Esophagus (tissue), 2 donors: Measurements from ENCODE around the gene KRT81. TPM values are rescaled to one million over a fixed set of nuclear protein-coding genes. Genes with fewer than 3 reads are reported as not detected.

Experiments
- H3K27ac ChIP-seq, 2 donors: one replicate each; pipeline ENCODE4 v1.5.1; 2013; ENCODE audit warnings: low read depth in 2 of 2, mild to moderate bottlenecking in 2 of 2, inconsistent platforms in 1 of 2, low read length in 1 of 2, moderate library complexity in 1 of 2
- H3K27me3 ChIP-seq, 2 donors: one replicate each; pipeline ENCODE4 v1.6.1; 2013; ENCODE audit warnings: low read length in 2 of 2, control low read depth in 1 of 2, mild to moderate bottlenecking in 1 of 2; ENCODE audit not compliant: insufficient read depth in 2 of 2, control insufficient read depth in 1 of 2
- H3K36me3 ChIP-seq, 2 donors: one replicate each; pipeline ENCODE4 v1.6.1; 2013; ENCODE audit warnings: low read length in 1 of 2; ENCODE audit not compliant: control insufficient read depth in 2 of 2, insufficient read depth in 2 of 2
- H3K4me1 ChIP-seq, 2 donors: one replicate each; pipeline ENCODE4 v1.6.1; 2013; ENCODE audit warnings: low read length in 1 of 2; ENCODE audit not compliant: control insufficient read depth in 2 of 2, insufficient read depth in 2 of 2
- H3K4me3 ChIP-seq, 2 donors: one replicate each; pipeline ENCODE4 v1.5.1; 2013; ENCODE audit warnings: low read length in 2 of 2, mild to moderate bottlenecking in 2 of 2, low read depth in 1 of 2, moderate library complexity in 1 of 2
- H3K9me3 ChIP-seq, 2 donors: one replicate each; pipeline ENCODE4 v1.6.1; 2013; ENCODE audit warnings: mild to moderate bottlenecking in 2 of 2, low read depth in 1 of 2, low read length in 1 of 2, moderate library complexity in 1 of 2; ENCODE audit not compliant: control insufficient read depth in 2 of 2, insufficient read depth in 1 of 2
- WGBS, 2 donors: extraction: QIAGEN DNeasy Blood & Tissue Kit; methylation state at CpG; one replicate each; pipeline ENCODE4 v1.1.7; 2013; 5-methylcytosine and 5-hydroxymethylcytosine counted together
- polyA plus RNA-seq, 2 donors: library from polyadenylated mRNA; stranded (reverse); fragments of 200-250 nt; gene quantifications; one replicate each; pipeline ENCODE4 v1.2.3, GENCODE V29; 2013
- donor health status: healthy with polysubstance abuse.
- donor health status: Bipolar disorder and iron deficiency.

KRT81 gene
- polyA plus RNA-seq, 2 donors: 0.05 to 0.08 TPM

- H3K9me3 ChIP-seq: peaks cover 0 to 2% of the 10 kb centered on the region in 2 donors
- no peak overlapping the region for H3K27ac ChIP-seq
- no peaks in the 10 kb centered on the region for H3K27me3 ChIP-seq
- no peak overlapping the region for H3K4me3 ChIP-seq
- H3K4me1 ChIP-seq: peaks cover 0 to 4% of the 10 kb centered on the region in 2 donors
- 39 to 62% methylated on average over 1 of the region's 1 CpG for WGBS, 2 donors
- H3K36me3 ChIP-seq: no peaks in the 10 kb centered on the region
Measured at GRCh38 chr12:52331039-52331438, 39.7 kb upstream of the KRT81 start.

DNA sequence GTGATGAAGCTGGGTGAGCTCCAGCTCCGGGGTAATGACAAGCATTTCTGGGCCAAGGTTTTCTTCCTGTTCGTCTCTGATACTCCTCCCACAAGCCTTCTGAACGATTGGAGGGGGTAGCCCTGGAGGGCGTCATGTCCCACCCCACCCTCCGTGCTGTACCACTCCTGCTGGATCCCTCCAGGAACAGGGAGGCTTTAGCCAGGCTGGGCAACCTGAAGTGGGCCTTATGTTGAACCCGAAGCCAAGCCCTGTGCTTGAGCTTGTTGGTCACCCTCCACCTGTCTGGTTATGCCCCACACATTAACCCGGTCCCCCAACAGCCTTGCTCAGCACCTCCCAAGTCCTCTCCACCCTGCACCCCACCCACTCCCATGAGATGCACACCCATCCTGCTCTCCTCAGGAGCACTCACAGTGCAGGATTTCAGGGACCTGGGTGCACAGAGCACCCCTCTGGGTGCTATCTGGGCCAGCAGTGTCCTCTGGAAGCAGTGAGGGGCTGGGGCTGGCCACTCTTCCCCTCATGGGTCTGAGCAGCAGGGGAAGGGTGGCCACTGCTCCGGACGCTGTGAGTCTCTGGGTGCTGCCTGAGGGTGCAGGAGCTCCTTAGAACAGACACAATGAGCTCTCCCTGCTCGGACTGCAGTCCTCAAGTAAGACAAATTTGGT is 36.6 kb upstream of the KRT81 start:
- H3K27me3 ChIP-seq: no peaks in the 10 kb centered on the region
- 46 to 61% methylated on average over 10 of the region's 10 CpGs for WGBS, 2 donors
- no peaks in the 10 kb centered on the region for H3K36me3 ChIP-seq
- H3K27ac ChIP-seq: peak overlapping the region; percentile 32 to 73
- H3K4me3 ChIP-seq: no peak overlapping the region
- H3K4me1 ChIP-seq: peaks cover 0 to 4% of the 10 kb centered on the region in 2 donors
- no peaks in the 10 kb centered on the region for H3K9me3 ChIP-seq

DNA sequence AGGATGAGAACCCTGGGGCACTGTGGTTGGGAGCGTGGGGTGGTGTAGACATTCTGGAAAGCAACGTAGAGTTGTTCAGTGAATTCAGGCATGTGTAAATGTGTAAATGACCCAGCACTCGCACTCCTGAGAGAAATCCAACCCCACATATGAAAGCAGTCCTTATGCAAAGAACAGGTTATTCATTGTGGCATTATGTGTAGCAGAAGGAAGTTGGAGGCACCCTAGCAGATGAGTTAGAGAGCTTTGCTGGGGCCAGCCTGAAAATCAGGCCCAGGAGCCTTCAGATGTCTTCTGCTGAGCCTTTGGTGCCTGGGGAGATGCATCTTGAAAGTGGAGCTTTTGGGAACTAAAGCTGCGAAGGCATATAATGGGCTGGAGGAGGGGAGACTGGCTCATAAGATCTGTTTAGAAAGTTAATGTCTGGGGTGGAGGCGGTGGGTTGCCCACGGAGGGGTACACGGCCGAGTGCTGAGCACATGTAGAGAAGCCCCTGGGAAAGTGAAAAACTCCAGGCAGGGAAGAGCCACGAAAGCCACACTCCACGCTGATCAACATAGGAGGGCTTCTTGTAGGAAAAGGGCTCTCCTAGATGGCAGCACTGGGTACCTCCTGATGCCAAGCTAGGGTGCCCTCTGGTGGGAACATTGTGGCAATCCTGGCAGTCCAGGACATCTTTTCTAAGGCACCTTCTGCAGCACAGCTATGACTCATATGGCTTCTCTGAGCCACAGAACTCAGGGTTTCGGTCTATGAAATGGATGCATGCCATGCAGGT is 35.9 kb upstream of the KRT81 start:
- peak overlapping the region in 1 of 2 donors; percentile 73 for H3K27ac ChIP-seq

GRCh38 chr12:52324153-52324444 is 32.8 kb upstream of the KRT81 start:
- H3K36me3 ChIP-seq: no peaks in the 10 kb centered on the region
- peaks cover 0 to 4% of the 10 kb centered on the region in 2 donors for H3K4me1 ChIP-seq
- no peak overlapping the region for H3K4me3 ChIP-seq
- WGBS, 2 donors: 80 to 93% methylated on average over 3 of the region's 3 CpGs
- no peak overlapping the region for H3K27ac ChIP-seq
- H3K9me3 ChIP-seq: no peaks in the 10 kb centered on the region
- H3K27me3 ChIP-seq: no peaks in the 10 kb centered on the region

More for the DNA sequence above, 35.9 kb upstream of the KRT81 start:
- 40% methylated on average over 11 of the region's 11 CpGs for WGBS, 2 donors
- no peaks in the 10 kb centered on the region for H3K27me3 ChIP-seq
- H3K9me3 ChIP-seq: no peaks in the 10 kb centered on the region
- no peaks in the 10 kb centered on the region for H3K36me3 ChIP-seq
- H3K4me1 ChIP-seq: peaks cover 0 to 4% of the 10 kb centered on the region in 2 donors
- H3K4me3 ChIP-seq: no peak overlapping the region

DNA sequence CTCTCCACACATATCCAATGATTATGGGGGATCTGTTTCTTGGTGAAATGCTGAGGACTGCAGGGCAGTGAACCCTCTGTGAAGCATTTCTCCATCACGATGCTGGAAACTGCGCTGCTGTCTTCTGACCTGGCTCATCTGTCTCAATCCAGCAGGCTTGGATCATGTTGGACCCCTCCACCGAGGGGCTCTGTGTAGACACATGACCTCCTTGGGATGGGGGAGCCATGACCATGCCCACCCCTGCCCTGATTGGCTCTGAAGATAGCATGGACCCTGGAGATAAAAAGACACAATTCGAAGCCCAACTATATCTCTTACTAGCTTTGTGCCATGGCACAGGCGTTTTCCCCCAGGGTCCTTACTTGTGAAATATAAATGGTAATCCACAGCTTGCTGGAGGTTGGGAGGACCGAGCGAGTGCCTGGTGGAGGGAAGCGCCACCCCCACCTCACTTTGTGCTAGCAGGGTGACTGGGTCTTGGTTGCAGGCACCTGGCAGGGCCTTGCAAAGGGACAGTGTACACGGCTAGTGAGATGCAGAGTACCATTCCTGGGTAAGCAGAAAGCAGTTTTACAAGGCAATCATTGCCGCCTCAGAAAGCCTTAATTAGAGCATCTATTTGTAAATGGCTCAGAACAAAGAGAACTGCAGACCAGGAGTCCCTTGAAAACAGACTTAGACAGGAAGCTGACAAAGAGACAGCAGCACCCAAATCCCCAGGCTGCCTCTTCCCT is 32.2 kb upstream of the KRT81 start:
- peaks cover 0 to 4% of the 10 kb centered on the region in 2 donors for H3K4me1 ChIP-seq
- WGBS, 2 donors: 90 to 92% methylated on average over 10 of the region's 10 CpGs
- no peak overlapping the region for H3K4me3 ChIP-seq
- H3K27me3 ChIP-seq: no peaks in the 10 kb centered on the region
- H3K9me3 ChIP-seq: no peaks in the 10 kb centered on the region
- H3K27ac ChIP-seq: no peak overlapping the region
- H3K36me3 ChIP-seq: no peaks in the 10 kb centered on the region

- Histone ChIP-seq H3K4me1 (peaks cover 0 to 3% of the 10 kb centered on the region in 2 donors), H3K27me3 (no peaks in the 10 kb centered on the region), H3K27ac (no peak overlapping the region), H3K36me3 (no peaks in the 10 kb centered on the region), H3K9me3 (no peaks in the 10 kb centered on the region), H3K4me3 (no peak overlapping the region)
- 70 to 71% methylated on average over 1 of the region's 1 CpG for WGBS, 2 donors
Measured at GRCh38 chr12:52323001-52323400, 31.7 kb upstream of the KRT81 start.

GRCh38 chr12:52322069-52322468 is 30.7 kb upstream of the KRT81 start:
- 95% methylated on average over 1 of the region's 1 CpG for WGBS, 2 donors
- Histone ChIP-seq H3K4me3 (no peak overlapping the region), H3K27ac (no peak overlapping the region), H3K27me3 (no peaks in the 10 kb centered on the region), H3K9me3 (no peaks in the 10 kb centered on the region), H3K4me1 (no peaks in the 10 kb centered on the region), H3K36me3 (no peaks in the 10 kb centered on the region)

DNA sequence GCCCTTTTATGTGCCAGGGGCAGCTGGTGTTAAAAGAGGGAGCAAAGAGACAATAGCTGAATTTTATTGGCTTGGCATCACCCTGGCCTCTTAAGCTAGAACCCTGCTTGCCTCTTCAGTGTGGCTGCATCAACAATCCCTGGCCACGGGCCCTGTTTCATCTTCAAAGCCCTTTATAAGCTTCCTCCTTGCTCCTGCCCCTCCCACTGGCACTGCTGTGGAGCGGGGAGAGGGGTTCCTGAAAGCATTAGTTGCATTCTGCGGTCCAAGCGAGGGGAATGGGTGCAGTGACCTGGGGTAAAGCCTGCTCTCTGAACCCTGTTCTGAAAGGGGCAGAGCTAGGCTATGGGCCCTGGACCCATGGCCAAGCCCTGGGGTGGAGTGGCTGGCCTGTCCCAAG is 30.1 kb upstream of the KRT81 start:
- 67 to 72% methylated on average over 4 of the region's 4 CpGs for WGBS, 2 donors
- Histone ChIP-seq H3K4me1 (no peaks in the 10 kb centered on the region), H3K36me3 (no peaks in the 10 kb centered on the region), H3K27ac (no peak overlapping the region), H3K27me3 (no peaks in the 10 kb centered on the region), H3K9me3 (no peaks in the 10 kb centered on the region), H3K4me3 (no peak overlapping the region)

DNA sequence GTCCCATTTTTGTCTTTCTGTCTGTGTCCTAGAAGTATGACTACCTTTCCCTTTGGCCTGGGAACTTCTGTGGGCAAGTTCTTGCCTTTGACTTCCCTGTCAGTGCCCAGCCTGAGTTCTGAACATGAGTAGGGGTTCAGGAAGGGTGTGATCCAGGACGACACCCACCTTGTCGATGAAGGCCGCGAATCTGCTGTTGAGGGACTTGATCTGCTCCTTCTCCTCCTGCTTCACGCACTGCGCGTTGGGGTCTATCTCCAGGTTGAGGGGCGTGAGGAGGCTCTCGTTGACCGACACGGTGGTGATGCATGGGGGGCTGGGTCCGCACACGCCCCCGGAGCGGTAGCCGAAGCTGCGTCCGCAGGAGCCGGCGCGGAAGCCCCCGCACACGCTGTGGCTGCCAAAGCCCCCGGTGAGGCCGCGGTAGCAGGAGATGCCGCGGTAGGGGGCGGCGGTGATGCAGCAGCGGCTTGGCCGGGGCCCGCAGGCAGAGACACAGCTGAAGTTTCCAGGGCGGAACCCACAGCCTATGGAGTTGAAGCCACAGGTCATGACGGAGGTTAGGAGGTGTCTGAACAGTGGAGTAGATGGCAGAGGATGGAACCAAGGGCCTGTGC is 29.6 kb upstream of the KRT81 start, which contains the start of gene KRT83:
TSS of gene KRT83 (minus strand) at position 615 of the 617 bp plus-strand sequence. CDS start at position 552, 63 bp downstream.
- 69 to 76% methylated on average over 35 of the region's 35 CpGs for WGBS, 2 donors
- no peak within 1 kb of the TSS for H3K27ac ChIP-seq
- H3K4me3 ChIP-seq: no peak within 1 kb of the TSS
- H3K4me1 ChIP-seq: no peaks in the 10 kb centered on the region
- H3K27me3 ChIP-seq: no peaks in the 10 kb centered on the region
- H3K36me3 ChIP-seq: no peaks in the 10 kb centered on the region
- H3K9me3 ChIP-seq: no peaks in the 10 kb centered on the region
